Retinal pigment epithelial cell (primary cell): Measurements from ENCODE around the gene ADAM30.

Experiments used
- DNase-seq: peaks from one replicate; pipeline ENCODE4 v3.0.0-alpha.2; 2010; ENCODE audit warnings: low read depth
- H3K4me3 ChIP-seq: 2 replicates; pipeline ENCODE4 v1.5.1; 2011; ENCODE audit warnings: mild to moderate bottlenecking, low read length, control low read depth, moderate library complexity
- CTCF ChIP-seq: conservative IDR thresholded peaks from 2 replicates; pipeline ENCODE4 v1.5.1; 2011; ENCODE audit warnings: low read depth, low read length, control low read depth, inconsistent platforms

The ADAM30 gene

GRCh38 chr1:119918301-119918700, 22.0 kb upstream of the ADAM30 start:
- TF ChIP-seq CTCF = no peak
- no peak for DNase-seq

GRCh38 chr1:119917304-119918055, 21.2 kb upstream of the ADAM30 start:
- H3K4me3 ChIP-seq = no peak overlapping the region
- no peak for TF ChIP-seq CTCF
- no peak for DNase-seq

More at GRCh38 chr1:119918301-119918700, 22.0 kb upstream of the ADAM30 start:
- no peak overlapping the region for H3K4me3 ChIP-seq

- no peak for DNase-seq
- no peak for TF ChIP-seq CTCF
- no peak overlapping the region for H3K4me3 ChIP-seq
Measured at GRCh38 chr1:119915517-119915916, 19.2 kb upstream of the ADAM30 start.

- H3K4me3 ChIP-seq = no peak overlapping the region
- no peak for DNase-seq
- TF ChIP-seq CTCF = no peak
Measured at GRCh38 chr1:119914071-119914470, 17.8 kb upstream of the ADAM30 start.

- DNase-seq = no peak
- TF ChIP-seq CTCF = no peak
- H3K4me3 ChIP-seq = no peak overlapping the region
Measured at GRCh38 chr1:119912963-119913362, 16.6 kb upstream of the ADAM30 start.

- H3K4me3 ChIP-seq = no peak overlapping the region
- DNase-seq = no peak
- no peak for TF ChIP-seq CTCF
Measured at GRCh38 chr1:119911775-119912174, 15.5 kb upstream of the ADAM30 start.

- no peak for TF ChIP-seq CTCF
- no peak overlapping the region for H3K4me3 ChIP-seq
Measured at GRCh38 chr1:119910618-119911017, 14.3 kb upstream of the ADAM30 start.

More at GRCh38 chr1:119910618-119911017, 14.3 kb upstream of the ADAM30 start:
- no peak for DNase-seq
